Endothelial cell (in vitro differentiated cells): ENCODE results near the gene ATP5ME. TPM values are rescaled to one million over a fixed set of nuclear protein-coding genes. Genes with fewer than 3 reads are reported as not detected.

Experiments used
- DNase-seq: peaks from one replicate; pipeline ENCODE4 v3.0.0; 2021; ENCODE audit warnings: low spot score
- H3K27ac Mint-ChIP-seq: one replicate; pipeline ENCODE4 v1.8.0; 2021; ENCODE audit warnings: mixed read lengths, inconsistent platforms; ENCODE audit not compliant: unreplicated experiment
- H3K27me3 Mint-ChIP-seq: one replicate; pipeline ENCODE4 v1.8.0; 2021; ENCODE audit warnings: mild to moderate bottlenecking, moderate library complexity, mixed read lengths, inconsistent platforms; ENCODE audit not compliant: unreplicated experiment
- H3K36me3 Mint-ChIP-seq: one replicate; pipeline ENCODE4 v1.8.0; 2021; ENCODE audit warnings: mild to moderate bottlenecking, low read depth, mixed read lengths, inconsistent platforms; ENCODE audit not compliant: unreplicated experiment
- H3K4me1 Mint-ChIP-seq: one replicate; pipeline ENCODE4 v1.8.0; 2021; ENCODE audit warnings: mild to moderate bottlenecking, mixed read lengths, inconsistent platforms; ENCODE audit not compliant: unreplicated experiment
- H3K4me3 Mint-ChIP-seq: one replicate; pipeline ENCODE4 v1.8.0; 2021; ENCODE audit warnings: mild to moderate bottlenecking, mixed read lengths, inconsistent platforms; ENCODE audit not compliant: unreplicated experiment
- H3K9me3 Mint-ChIP-seq: one replicate; pipeline ENCODE4 v1.8.0; 2021; ENCODE audit warnings: mixed read lengths, inconsistent platforms; ENCODE audit not compliant: unreplicated experiment
- CTCF ChIP-seq: fragments of 200-600 bp; sonication (generic); IDR thresholded peaks from one replicate; pipeline ENCODE4 v1.5.0; 2021; ENCODE audit warnings: antibody characterized with exemption; ENCODE audit not compliant: unreplicated experiment
- total RNA-seq: library from RNA; stranded (reverse); fragmentation: NEBNext Ultra II Directional; extraction: Animal tissue kit (Norgen Biotek cat#: 25700); gene quantifications from one replicate; pipeline ENCODE4 v1.2.1, GENCODE V29; 2021; ENCODE audit not compliant: unreplicated experiment

ATP5ME gene
- total RNA-seq, 1 donor from 2014 or later, result 289 TPM

DNA sequence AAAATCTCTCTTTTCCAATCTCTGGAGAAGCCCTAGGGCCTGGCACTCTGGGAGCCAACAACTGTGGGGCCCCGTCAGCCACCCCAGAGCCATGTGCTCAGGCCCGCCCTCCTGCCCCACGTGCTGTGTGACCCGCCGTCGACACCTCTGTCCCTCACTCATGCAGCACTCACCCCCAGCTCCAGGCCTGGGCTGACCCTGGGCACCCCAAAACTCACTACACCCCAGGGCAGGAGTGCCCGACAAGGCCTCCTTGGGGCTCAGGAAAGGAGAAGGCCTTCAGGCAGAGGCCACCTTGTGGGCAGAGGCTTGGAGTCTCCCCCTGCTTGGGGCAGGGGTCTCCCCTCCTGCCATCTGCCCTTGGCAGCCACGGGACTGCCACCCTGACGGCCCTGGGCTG, 6.0 kb upstream of the ATP5ME start:
- H3K4me3 Mint-ChIP-seq, result no peak overlapping the region
- no peak for DNase-seq
- H3K27me3 Mint-ChIP-seq, result peaks cover 17% of the 10 kb centered on the region
- no peak for TF ChIP-seq CTCF
- peaks cover 4% of the 10 kb centered on the region for H3K4me1 Mint-ChIP-seq
- peak overlapping the region; percentile 48 for H3K27ac Mint-ChIP-seq
- peaks cover 2% of the 10 kb centered on the region for H3K36me3 Mint-ChIP-seq
- H3K9me3 Mint-ChIP-seq, result no peaks in the 10 kb centered on the region

- Mint-ChIP-seq H3K4me1 (peaks cover 2% of the 10 kb centered on the region), H3K4me3 (no peak overlapping the region)
- DNase-seq, result no peak
Measured at GRCh38 chr4:679629-680028, 5.6 kb upstream of the ATP5ME start.

DNA sequence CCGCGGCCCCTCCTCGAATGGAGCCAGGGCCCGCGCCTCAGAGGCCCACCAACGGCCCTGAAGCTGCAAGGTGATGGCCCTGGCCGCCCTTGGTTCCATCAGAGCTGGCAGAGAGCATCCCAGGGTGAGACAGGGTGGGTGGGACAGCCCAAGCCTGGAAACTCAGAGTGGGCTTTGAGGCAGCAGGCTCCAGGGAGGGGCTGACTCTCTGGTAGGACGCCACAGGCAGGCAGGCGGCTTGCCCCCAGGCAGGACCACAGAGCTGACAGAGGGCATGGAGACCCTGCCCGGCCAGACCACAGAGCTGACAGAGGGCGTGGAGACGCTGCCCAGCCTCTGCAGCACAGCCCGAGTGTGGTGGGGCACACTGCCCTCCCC, 5.0 kb upstream of the ATP5ME start:
- no peak overlapping the region for H3K27ac Mint-ChIP-seq
- peaks cover 11% of the 10 kb centered on the region for H3K27me3 Mint-ChIP-seq
- peaks cover 2% of the 10 kb centered on the region for H3K4me1 Mint-ChIP-seq
- no peak for TF ChIP-seq CTCF
- no peak for DNase-seq
- no peaks in the 10 kb centered on the region for H3K9me3 Mint-ChIP-seq
- H3K36me3 Mint-ChIP-seq, result no peaks in the 10 kb centered on the region
- no peak overlapping the region for H3K4me3 Mint-ChIP-seq

More at GRCh38 chr4:679629-680028, 5.6 kb upstream of the ATP5ME start:
- Mint-ChIP-seq H3K9me3 (no peaks in the 10 kb centered on the region), H3K27me3 (peaks cover 15% of the 10 kb centered on the region), H3K27ac (no peak overlapping the region), H3K36me3 (no peaks in the 10 kb centered on the region)
- TF ChIP-seq CTCF, result no peak

DNA sequence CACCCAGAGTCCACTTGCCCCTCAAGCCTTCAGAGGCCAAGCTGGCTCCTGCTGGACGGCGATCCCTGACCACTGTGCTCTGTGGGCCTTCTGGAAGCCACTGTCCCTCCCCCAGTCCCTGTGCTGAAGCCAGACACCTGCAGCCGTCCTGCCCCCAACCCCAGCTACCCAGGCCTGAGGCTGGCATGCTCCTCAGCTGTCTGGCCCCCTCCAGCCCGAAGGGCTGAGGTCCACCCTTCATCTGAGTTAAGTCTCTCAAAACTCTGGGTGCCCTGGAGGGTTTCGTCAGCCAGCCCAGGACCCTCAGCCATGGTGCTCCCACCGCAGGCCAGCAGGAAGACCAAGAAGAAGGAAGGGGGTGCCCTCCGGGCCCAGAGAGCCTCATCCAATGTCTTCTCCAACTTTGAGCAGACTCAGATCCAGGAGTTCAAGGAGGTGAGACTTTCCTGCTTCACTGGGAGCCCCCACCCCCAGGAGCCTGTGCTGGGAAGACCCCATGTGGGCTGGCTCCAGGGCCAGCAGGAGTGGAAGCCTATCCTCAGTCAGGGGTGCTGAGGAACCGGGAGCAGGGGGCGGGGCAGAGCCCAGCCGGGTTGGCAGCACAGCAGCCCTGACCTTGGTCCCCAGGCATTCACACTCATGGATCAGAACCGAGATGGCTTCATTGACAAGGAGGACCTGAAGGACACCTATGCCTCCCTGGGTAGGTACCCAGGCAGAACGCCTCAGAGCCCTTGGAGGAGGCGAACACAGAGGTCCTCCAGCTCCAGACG, 4.4 kb upstream of the ATP5ME start:
- Mint-ChIP-seq H3K4me3 (no peak overlapping the region), H3K4me1 (peaks cover 1% of the 10 kb centered on the region), H3K27me3 (peaks cover 10% of the 10 kb centered on the region), H3K36me3 (no peaks in the 10 kb centered on the region), H3K27ac (no peak overlapping the region), H3K9me3 (no peaks in the 10 kb centered on the region)
- TF ChIP-seq CTCF, result no peak
- peak; percentile 3 for DNase-seq

GRCh38 chr4:677431-678293, 3.6 kb upstream of the ATP5ME start:
- Mint-ChIP-seq H3K9me3 (no peaks in the 10 kb centered on the region), H3K27ac (no peak overlapping the region), H3K27me3 (peaks cover 18% of the 10 kb centered on the region), H3K4me3 (no peak overlapping the region), H3K36me3 (peaks cover 6% of the 10 kb centered on the region), H3K4me1 (peaks cover 7% of the 10 kb centered on the region)
- TF ChIP-seq CTCF, result no peak
- DNase-seq, result peak; percentile 5
